Stimulated activated CD4-positive, alpha-beta T cell treated with anti-CD3 and anti-CD28 coated beads, Interleukin-1b, Interleukin-23, amount 100 ng/mL, for 1 hour (primary cell): ENCODE results near the gene PFDN4.
A peak's percentile ranks its signal among the peaks of the same experiment; 100 is the strongest.

Experiments
- DNase-seq, 2 donors: peaks; one replicate each; pipeline ENCODE4 v3.0.0-alpha.2; 2020; ENCODE audit warnings: low read depth in 2 of 2

Gene PFDN4

DNA sequence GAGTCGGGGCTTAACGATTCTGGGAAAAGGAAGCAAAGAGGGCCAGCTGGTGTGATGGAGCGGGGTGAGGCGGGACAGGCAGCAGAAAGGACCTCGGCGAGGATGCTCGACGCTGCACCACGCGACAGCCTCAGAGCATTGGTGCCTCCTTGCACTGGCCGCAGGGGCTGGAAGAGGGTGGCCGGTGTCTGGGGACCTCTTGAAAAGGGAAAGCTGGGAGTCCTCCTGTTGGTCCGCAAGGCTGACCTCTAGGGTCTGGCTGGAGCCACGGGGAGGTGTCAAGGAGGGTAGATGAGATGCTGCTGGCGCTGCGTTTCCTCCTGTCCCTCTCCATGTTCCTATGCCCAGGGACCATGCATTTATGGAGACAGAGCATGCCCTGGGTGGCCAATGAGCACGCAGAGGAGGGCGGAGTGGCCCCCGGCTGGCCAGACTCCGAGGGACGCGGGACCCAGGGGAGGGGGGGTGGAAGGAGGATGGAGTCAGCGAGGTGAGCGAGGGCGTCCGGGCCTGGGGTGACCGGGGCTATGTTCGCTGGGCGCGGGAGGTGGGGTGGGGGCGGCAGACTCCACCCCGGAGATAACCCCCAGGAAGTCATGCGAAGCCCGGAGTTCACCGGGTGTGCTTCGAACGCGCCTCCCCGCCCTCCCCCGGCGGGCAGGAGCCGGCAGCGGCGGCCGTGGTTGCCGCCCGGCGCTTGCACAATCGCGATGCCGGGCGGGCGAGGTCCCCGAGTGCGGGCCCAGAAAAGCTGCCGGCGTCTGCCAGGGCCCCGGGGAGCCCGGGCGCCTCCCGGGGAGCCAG is 34.0 kb upstream of the PFDN4 start, which contains the start of gene CYP24A1:
Gene CYP24A1, minus strand, starts transcription at position 334 of the 804 bp plus-strand sequence. CDS start 407 bp downstream, outside the sequence.
- no peak for DNase-seq

DNA sequence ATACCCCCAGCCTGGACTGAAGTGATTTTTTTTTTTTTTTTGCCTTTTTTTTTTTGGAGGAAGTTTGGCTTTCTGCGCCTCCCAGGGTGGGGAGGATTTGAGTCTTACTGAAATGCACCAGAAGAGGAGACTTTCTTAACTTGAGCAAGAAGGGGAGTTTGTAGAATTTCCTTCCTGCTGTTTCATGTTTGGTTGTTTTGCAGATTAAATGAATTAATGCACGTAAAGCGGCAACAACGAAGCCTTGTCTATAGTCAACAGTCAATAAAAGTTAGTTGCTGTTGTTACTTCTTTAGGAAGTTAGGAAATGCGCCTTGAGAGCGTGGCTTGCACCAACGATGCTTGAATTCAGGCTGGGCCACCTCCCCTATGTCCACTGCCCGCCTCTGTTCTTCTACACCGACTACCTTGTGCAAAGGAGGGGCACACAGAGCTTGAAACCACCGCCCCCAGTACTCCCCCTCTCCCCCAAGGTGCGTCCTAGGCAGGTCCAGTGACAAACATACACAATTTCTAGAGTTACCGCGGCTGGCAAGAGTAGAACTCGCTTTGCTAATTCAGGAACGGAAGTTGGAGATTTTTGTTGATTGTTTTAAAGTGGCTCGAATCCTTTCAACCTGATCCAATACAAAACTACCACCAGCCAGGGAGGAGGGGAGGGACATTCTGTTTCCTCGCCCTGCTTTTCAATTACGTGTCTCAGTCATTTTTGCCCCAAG is 33.3 kb upstream of the PFDN4 start:
- no peak for DNase-seq

DNA sequence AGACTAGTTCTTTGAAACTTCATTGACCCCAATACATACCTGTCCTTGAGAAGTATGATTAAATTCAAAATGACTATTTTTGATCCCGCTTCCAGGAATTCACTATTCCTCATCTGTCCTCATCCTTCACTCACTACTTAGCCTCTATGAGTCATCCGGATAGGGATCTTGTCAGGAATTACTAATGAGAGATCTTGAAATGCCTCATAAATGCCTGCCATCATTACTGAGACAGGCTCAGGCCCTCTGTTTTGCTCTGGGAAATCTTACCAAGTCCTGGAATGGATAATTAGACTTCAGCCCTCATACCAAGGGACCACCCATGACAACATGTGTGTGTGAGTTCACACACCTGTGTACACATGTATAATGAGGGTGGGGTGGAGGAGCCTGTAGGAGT is 31.3 kb upstream of the PFDN4 start:
- no peak for DNase-seq

DNA sequence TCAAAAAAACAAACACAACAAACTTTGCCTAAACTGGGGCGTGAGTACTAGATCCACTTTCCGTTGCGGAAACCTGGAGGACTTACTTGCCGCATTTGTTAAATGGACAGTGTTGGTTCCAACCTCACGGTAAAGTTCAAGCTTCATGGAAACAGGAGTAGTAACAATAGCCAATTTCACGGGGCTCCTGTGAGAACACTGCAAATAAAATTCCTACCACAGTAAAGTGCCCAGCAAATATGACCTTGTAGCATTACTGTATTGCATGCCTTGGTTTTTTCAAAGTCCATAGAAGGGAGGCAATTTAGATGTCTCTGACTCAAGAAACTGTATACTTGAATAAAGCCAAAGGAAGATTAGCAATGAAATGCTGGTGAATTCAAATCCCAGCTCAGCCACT is 30.5 kb upstream of the PFDN4 start:
- no peak for DNase-seq

DNA sequence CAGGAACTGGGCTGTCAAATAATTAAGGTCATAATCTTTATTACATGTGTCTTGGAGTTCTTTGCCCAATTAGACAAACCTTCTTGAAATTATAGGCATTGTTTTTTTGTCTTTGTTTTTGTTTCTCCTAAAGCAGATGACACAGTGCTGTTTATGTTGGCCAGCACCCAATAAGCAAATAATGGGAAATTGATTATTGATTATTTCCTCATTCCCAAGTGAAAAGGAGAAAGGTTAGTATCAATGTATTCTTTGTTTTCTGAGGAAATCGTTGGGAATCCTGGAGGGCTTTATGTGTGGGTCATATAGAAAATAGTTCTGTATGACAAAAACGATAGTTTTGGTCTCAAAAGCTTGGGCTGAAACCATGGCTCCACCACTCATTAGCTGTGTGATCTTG is 29.6 kb upstream of the PFDN4 start:
- no peak for DNase-seq

DNA sequence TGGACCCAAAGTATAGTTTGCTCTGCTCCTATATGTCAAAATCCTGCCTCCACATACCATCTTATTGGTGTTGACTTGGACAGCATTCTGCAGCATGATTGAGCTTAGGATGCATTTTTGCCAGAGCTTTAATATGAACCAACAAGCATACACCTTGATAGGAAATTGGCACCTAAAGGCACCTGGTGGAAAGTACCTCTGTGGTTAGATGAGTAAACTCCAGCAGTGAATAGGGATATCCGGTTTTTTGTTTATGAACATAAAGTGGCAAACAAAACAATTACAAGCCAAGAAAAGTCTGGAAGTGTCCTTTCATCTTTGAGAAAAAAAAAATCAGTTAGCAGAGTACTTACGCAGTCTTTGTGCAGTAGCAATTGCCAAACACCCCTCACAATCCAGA is 27.9 kb upstream of the PFDN4 start:
- DNase-seq = no peak

DNA sequence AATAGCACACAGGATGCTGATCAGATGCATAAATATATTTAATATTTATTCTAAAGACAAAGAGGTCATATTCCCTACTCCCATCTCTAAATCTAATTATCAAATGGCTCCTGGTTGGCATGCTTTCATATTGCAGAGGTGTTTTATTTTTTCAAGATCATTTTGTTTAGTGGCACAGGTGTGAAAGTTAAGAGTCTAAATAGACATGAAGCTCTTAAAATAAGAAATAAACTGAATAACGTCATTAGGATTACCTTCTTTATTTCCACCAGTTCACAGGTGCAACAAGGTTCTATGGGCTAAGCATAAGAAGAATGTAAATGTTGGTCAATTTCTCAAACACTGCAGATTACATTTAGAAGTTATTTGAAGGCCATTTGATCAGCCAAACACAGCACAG is 27.0 kb upstream of the PFDN4 start:
- DNase-seq = no peak

DNA sequence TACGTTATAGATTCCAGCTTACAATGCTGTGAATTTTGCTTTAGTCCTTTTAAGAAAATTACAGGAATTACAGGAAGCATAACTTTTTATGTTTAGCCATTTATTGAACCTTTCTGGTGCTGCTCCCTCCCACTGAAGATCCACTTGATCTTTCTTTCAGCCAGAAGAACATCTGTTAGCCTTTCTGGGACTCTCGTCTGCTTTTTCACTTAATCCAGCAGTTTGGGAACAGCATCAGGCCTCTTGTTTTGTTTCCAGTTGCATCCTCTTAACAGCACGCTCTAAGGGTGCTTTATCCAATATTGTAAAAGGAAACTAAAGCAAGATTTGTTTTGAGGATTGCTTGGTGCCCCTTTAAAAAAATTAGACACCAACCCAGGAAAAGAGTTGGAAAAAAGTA is 23.8 kb upstream of the PFDN4 start:
- no peak for DNase-seq

DNA sequence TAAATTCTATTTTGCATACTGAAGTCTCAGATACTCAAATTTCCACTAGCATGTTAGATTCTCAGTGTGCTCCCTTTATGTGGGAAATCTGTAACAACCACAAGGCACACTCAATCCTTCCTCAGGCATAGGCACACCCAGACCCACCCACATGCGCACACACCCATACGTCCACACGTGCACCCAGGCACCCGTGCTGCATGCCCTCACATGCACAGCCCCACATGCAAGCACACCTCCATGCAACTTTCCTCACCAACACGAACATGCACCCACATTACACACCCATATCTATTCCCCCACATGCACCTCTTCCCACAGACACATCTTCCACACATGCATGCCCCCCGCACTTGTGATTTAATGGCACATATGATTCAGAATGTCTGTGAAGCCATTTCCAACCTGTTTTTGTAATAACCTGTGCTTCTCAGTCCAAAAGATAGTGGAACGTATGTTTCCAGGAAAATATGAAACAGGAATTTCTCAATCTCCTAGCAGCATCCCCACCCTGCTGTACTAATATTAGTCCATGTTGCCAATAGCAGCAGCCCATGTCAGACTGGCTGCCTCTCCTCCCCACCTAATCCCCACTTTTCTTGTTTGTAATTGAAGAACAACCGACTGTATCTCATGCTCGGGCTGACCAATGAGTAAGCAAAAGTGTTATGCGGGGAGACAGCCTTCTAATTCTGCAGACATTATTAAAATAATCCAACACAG is 22.8 kb upstream of the PFDN4 start:
- DNase-seq = no peak

DNA sequence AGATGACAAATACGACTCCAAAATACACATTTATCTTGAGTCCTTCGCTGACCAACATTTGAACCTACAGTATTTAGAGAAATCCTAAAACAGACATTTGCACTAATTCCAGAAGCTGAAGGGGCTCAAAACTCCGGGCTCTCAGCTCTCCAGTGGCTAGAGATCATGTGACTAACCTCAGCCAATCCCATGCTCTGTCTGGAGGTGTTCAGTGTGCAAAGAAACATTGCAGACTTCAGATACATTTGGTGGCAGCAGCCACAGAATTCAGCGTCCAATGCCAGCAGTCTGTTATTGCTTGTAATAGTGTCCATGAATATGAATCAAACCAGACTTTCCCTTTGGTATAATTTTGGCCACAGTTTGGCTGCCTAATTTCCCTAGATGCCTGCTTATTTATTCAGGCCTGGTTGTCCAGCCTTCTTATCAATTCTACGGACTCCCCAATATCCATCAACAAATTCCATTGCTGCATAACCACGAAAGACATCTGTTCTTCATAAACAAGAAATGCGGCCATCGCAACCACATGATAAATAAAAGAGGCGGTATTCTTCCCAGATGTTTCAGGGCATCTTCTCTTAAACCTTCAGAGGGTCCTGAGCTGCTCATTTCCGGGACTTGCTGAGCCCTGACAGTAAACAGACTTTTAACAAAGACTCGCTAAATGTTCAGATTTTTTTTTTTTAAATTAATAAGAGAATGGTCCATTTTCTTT is 19.6 kb upstream of the PFDN4 start:
- no peak for DNase-seq

DNA sequence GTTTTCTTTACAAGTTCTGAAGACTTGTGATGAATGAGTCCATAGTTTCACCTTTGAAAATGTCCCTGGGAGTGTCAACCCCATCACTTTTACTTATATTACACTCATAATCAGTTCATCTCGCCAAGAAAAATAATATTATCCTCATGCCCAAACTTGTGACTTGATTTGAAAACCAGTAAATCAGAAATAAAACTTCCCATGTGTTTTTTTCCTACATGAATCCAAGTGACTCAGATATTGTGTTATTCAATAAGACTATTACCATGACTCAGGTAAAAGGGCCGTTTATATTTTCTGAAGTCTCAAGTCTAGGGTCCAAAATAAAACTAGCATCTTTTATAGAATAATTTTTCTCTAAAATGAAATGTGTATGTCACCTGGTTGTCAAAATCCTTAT is 18.3 kb upstream of the PFDN4 start:
- no peak for DNase-seq

DNA sequence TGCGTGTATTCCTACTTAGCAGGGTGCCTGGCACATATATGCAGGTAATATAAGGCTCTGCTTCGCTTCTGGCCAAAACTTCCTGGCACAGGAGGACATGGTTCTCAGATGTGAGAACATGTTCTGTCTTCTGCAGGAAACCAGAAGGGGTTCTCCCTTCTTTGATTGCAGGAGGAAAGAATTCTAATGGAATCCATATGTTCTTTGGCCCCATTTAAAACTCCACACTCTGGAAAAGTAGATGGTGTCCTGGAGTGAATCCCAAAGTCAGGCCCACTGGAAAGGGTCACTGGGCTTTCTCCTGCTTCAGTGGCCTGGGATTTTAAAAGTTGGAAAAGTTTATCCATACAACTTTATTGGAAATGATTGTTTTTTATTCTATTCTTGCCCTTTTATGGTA is 17.7 kb upstream of the PFDN4 start:
- DNase-seq = no peak

DNA sequence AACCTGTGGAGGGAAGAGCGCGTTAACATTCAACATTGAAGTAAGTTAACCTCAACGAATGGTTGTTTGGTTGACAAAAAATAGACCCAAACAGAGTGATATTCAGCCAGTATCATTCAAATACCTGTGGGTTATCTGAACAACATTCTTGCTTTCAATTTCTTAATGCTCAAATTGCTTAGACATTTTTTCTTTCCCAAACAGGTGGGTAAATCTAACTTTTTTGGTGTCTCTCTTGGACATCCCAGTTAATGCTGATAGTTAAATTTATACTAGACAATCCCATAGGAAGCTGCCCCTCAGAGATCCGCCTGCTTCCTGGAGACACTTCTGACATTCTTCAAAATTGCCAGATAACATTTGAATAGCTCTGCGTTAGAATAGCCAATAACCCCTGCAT is 14.1 kb upstream of the PFDN4 start:
- DNase-seq = no peak

DNA sequence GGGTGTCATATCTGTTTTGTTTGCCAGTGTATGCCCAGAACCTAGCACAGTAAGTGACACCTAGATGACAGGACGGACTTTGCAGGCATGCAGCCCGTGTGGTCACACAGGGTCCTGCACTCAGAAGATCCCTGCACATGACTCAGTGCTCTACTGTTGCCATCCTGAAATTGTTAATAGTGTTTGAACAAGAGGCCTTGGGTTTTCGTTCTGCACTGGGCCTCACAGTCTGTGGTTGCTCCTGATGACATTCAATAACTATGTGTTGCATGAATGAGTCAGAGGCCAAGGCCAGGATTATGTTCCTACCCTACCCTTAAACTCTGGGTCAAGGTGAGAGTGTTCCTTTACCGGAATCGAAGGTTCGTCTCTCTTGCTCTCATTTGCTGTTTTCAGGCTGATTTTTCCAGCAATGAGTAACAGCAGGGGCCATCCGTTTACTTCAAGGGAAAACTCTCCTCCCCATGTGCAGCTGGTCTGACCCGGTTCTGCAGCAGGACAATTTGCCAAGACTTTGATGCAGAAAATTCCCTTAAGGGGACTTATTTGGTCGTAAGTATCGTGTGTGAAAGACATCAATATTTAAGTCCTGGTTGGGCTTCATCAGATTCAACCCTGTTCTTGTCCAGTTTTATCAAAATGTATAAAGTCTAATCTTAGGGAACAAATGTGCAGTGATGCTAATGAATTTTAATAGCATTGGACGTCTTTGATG is 13.0 kb upstream of the PFDN4 start:
- no peak for DNase-seq

DNA sequence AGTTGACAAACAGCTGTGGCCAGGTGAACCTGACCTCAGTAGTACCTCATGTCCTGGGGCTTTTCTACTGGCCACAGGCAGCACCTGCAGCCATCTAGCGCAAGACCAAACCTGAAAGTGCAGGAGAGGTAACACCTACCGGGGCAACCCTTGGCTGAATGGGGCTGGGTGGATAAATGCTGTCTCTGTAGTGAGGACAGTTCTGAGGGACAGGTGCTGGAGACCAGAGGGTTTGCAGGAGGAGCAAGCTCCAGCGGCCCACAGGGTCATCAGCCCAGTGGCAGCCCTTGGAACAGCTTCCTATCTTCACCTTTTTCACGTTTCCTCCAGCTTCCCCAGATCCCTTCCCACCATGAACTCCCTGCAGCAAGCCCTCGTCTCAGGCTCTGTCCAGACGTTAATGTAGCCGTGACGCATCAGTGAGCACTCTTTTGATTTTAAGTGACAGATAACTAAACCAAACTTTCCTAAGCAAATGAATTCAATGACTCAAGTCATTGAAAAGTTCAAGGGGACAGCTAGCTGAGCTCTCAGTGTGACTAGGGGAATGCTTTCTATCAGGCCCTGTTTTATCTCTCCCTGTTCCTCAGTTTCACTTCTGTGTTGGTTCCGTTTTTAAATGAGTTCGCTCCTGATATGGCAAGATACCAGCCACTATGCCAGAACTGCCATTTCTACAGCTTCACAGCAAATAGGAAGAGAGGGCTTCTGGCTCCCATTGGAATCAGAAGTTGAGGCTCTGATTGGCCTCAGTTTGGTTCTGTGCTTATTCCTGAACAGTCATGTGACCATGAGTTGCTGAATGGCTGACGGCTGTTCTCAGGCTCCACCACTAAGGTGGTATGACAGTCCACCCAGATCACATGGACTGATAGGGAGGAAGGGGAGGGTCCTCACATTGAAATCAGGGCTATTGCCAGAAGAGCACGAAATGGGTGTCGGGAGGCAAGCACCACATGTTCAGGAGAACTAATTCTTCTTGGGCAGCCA is 12.1 kb upstream of the PFDN4 start:
- DNase-seq = no peak

DNA sequence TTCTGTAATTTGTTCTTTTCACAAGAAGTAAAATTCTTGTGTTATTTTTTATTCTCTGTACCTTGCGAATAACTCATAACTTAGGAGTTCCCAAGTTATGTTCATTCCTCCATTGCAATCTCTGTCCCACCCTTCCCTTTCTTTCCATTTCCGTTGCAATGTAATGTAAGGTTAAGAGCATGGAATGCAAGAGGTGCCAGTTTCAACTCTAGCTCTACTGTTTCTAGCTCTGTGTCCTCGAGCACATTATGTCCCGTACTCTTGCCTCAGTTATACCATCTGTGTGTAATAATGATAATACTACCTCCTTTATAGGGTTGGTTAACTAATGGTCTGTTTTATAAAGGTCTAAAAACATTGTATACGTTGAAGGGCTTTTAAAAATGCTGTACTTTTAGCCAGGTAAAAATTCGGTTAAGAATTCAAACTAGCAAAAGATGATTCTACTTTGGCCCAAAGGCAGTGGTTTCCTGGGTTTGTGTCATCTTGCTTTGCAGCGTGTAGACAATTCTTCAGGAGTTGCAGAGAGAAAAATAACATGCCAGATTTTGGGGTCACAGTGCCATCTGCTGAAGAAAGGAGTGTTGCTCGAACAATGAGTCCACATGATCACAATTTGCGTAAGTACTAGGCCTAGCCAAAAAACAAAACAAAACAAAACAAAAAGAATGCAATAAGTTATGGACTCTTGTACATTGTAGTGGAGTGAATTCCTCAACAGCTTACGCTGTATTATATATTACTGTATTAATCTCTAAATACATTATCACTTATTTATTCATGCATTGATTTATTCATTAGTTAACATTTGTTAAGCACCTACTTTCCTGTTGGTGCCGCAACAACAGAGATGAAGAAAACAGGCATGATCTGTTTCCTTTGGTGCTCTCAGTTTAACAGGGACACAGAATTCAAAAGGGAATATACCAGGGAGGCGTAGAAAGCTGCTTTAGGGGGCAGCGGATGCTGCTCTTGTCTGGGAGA is 10.0 kb upstream of the PFDN4 start:
- no peak for DNase-seq

DNA sequence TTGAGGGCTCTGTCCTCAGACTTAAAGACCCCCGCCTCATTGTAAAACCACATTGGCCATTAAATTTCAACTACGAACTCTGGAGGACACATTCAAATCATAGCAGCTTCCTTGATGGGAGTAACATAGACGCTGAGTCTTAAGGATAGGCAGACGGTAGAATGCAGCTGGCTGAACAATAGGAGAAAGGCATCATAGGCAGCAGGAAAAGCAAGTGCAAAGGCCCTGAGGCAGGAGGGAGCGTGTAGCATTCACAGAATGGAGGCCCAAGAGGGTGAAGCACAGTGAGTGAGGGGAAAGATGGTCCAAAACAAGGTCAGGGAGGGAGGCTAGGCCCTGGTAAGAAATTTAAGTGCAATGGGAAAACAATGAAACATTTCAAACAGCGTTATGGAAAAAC is 8.6 kb upstream of the PFDN4 start:
- DNase-seq = no peak

DNA sequence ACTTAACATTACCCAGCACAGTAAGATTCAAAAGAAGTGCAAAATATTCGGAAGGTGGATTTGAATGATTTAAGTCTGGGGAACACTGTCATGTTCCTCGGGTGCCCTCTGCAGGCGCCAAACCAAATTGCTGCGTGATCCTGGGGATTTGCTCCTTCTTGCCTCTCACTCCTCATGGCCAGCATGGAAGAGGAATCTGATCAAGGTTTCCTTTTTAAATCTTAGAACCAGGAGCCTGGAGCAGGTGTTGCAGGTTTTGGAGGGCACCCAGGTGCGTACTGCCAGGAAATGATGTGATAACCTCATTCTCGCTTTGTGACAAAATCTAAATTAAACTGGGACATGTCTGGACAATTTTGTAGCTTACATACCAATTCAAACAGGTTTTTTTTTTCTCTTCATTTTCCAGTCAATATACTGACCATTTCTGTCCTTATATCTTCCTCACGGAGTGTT is 8.1 kb upstream of the PFDN4 start:
- peak; percentile 24 to 56 for DNase-seq
